Pancreas (tissue), 10 donors: ENCODE measurements around the gene REV3L. TPM values are rescaled to one million over a fixed set of nuclear protein-coding genes. Genes with fewer than 3 reads are reported as not detected.

ENCODE experiments used
- ATAC-seq, 4 donors: fragments of 200-7000 bp; cut with Tn5 transposase; one replicate each; pipeline versions ENCODE4 v1.8.0 to v1.9.1; 2020; ENCODE audit warnings: mild to moderate bottlenecking in 4 of 4, moderate library complexity in 4 of 4
- DNase-seq, 6 donors: peaks; one replicate each; pipeline ENCODE4 v3.0.0-alpha.2; 2020
- FAIRE-seq: peaks from 2 replicates; lab custom pipeline; 2012; peaks lifted over from hg19 to GRCh38; lab: Jason Lieb, UNC
- H3K27ac ChIP-seq, 4 donors: fragments of 200-600 bp; sonication (generic); 1 replicate in 3 of 4; 2 replicates in 1 of 4; pipeline versions ENCODE4 v1.5.0 to v1.8.0; 2020
- H3K27me3 ChIP-seq, 4 donors: fragments of 200-600 bp; one replicate each; pipeline ENCODE4 v1.8.0; 2021
- H3K36me3 ChIP-seq, 3 donors: fragments of 200-600 bp; sonication (generic) in 1 of 3; one replicate each; pipeline versions ENCODE4 v1.5.0 to v1.8.0; 2020 to 2021
- H3K4me1 ChIP-seq, 3 donors: fragments of 200-600 bp; one replicate each; pipeline ENCODE4 v1.8.0; 2021
- H3K4me3 ChIP-seq, 4 donors: fragments of 200-600 bp; sonication (generic) in 2 of 4; one replicate each; pipeline versions ENCODE4 v1.5.0 to v1.8.0; 2020 to 2021
- H3K9me3 ChIP-seq, 4 donors: fragments of 200-600 bp; one replicate each; pipeline ENCODE4 v1.8.0; 2021
- CTCF ChIP-seq, 4 donors: fragments of 200-600 bp; sonication (generic) in 3 of 4; IDR thresholded peaks; one replicate each; pipeline versions ENCODE4 v1.5.0 to v1.8.0; 2021; ENCODE audit warnings: antibody characterized with exemption in 4 of 4
- whole genome bisulfite sequencing, 2 donors: extraction: QIAGEN DNeasy Blood & Tissue Kit; methylation state at CpG; one replicate each; pipeline ENCODE4 v1.1.7; 2013; 5-methylcytosine and 5-hydroxymethylcytosine counted together
- intact Hi-C, 3 donors: fragments of 100-400 bp; cut with DNase I; formaldehyde crosslinking; loops; one replicate each; pipeline versions ENCODE4 v1.11.1 to v1.14.2; 2022
- polyA plus RNA-seq, 2 donors: library from polyadenylated mRNA; stranded (reverse); fragments of 200-250 nt; gene quantifications; one replicate each; pipeline ENCODE4 v1.2.3, GENCODE V29; 2013
- total RNA-seq, 6 donors: library from RNA; stranded (reverse); fragmentation: NEBNext Ultra II Directional in 4 of 6; extraction: Animal tissue kit (Norgen Biotek cat#: 25700) in 4 of 6; gene quantifications; one replicate each; pipeline versions ENCODE4 v1.2.1 to v1.2.4, GENCODE V29; 2021 to 2023
- donor health status: healthy with polysubstance abuse.
- donor health status: DM: no; HTN: no; CAD: no; lungs with moderate emphysema.
- donor health status: DM: no; HTN: no; CAD: no.
- donor health status: control.
- donor health status: control.
- donor health status: Bipolar disorder and iron deficiency.
- donor health status: DM: yes; HTN: yes; CAD: no.
- donor health status: DM: no; HTN: no; CAD: no.
- donor health status: DM: no; HTN: no; CAD: no.
- donor health status: DM: yes; HTN: yes; CAD: no.

The REV3L gene
- total and polyA plus RNA-seq, 8 donors: 6.9 to 22.0 (median 15.2) TPM

- ATAC-seq (no peak), FAIRE-seq (no peak), DNase-seq (no peak)
- no peak overlapping the region for H3K4me3 ChIP-seq
- TF ChIP-seq CTCF (IDR thresholded peaks at IDR 0.05): no peak
- no peak overlapping the region for H3K27ac ChIP-seq
- H3K27me3 ChIP-seq: no peaks in the 10 kb centered on the region
- H3K9me3 ChIP-seq: no peaks in the 10 kb centered on the region
- no peaks in the 10 kb centered on the region for H3K36me3 ChIP-seq
- intact Hi-C loops: loop anchor here in 1 of 3 donors (10.0 kb wide), 1 partner anchor 370 kb away; no protein-coding TSS in a partner anchor
- 90 to 92% methylated on average over 6 of the region's 6 CpGs for WGBS, 2 donors
- H3K4me1 ChIP-seq: peaks cover 0 to 5% (median 0%) of the 10 kb centered on the region in 3 donors
These were observed 228.2 kb downstream of the REV3L start for GRCh38 chr6:111254779-111255166.

- Histone ChIP-seq H3K27me3 (no peaks in the 10 kb centered on the region), H3K4me3 (no peak overlapping the region), H3K27ac (no peak overlapping the region), H3K36me3 (no peaks in the 10 kb centered on the region), H3K9me3 (no peaks in the 10 kb centered on the region), H3K4me1 (peaks cover 0 to 5% (median 0%) of the 10 kb centered on the region in 3 donors)
- no peak for TF ChIP-seq CTCF (IDR thresholded peaks at IDR 0.05)
- intact Hi-C loops: loop anchor here in 1 of 3 donors (10.0 kb wide), 1 partner anchor 371 kb away; no protein-coding TSS in a partner anchor
- ATAC-seq (no peak), DNase-seq (no peak), FAIRE-seq (no peak)
- WGBS, 2 donors: 76 to 81% methylated on average over 9 of the region's 9 CpGs
These were observed 228.8 kb downstream of the REV3L start for GRCh38 chr6:111254004-111254778.

- intact Hi-C loops: loop anchor here in 1 of 3 donors (10.0 kb wide), 1 partner anchor 372 kb away; no protein-coding TSS in a partner anchor
- WGBS, 2 donors: 79 to 82% methylated on average over 3 of the region's 3 CpGs
- Histone ChIP-seq H3K4me1 (peaks cover 0 to 5% (median 0%) of the 10 kb centered on the region in 3 donors), H3K9me3 (no peaks in the 10 kb centered on the region), H3K27ac (no peak overlapping the region), H3K36me3 (no peaks in the 10 kb centered on the region), H3K4me3 (no peak overlapping the region), H3K27me3 (no peaks in the 10 kb centered on the region)
- DNase-seq (no peak), FAIRE-seq (no peak), ATAC-seq (no peak)
- no peak for TF ChIP-seq CTCF (IDR thresholded peaks at IDR 0.05)
These were observed 230.3 kb downstream of the REV3L start for GRCh38 chr6:111252726-111253125.

- no peak for DNase-seq
- H3K27me3 ChIP-seq: no peaks in the 10 kb centered on the region
- no peaks in the 10 kb centered on the region for H3K36me3 ChIP-seq
- H3K9me3 ChIP-seq: no peaks in the 10 kb centered on the region
- no peak for ATAC-seq
- FAIRE-seq: no peak
- TF ChIP-seq CTCF (IDR thresholded peaks at IDR 0.05): no peak
- H3K4me3 ChIP-seq: no peak overlapping the region
- H3K27ac ChIP-seq: no peak overlapping the region
- WGBS, 2 donors: 52 to 57% methylated on average over 4 of the region's 4 CpGs
- peaks cover 0 to under 1% (median 0%) of the 10 kb centered on the region in 3 donors for H3K4me1 ChIP-seq
- intact Hi-C loops: loop anchor here in 1 of 3 donors (10.0 kb wide), 1 partner anchor 374 kb away; no protein-coding TSS in a partner anchor
These were observed 232.1 kb downstream of the REV3L start for GRCh38 chr6:111250791-111251354.

Other genes with a start within 250 kb of the REV3L start
- 10 to 100 TPM; 19.9 to 25.9 (median 22.0) TPM for gene TRAF3IP2, start 122.7 kb upstream of the REV3L start, total RNA-seq
- 10 to 100 TPM; 18.5 to 30.3 TPM for gene TRAF3IP2, start 122.7 kb upstream of the REV3L start, polyA plus RNA-seq